Smooth muscle cell (in vitro differentiated cells): ENCODE data around the gene RHOBTB1. TPM values are rescaled to one million over a fixed set of nuclear protein-coding genes. Genes with fewer than 3 reads are reported as not detected.

Experiments used
- DNase-seq: peaks from one replicate; lab custom pipeline; 2025; ENCODE audit not compliant: unreplicated experiment; lab: John Stamatoyannopoulos, UW
- H2AFZ ChIP-seq: fragments of 200-600 bp; sonication (generic); 2 replicates; pipeline ENCODE4 v1.6.0; 2016; ENCODE audit warnings: antibody characterized with exemption, low read depth, mild to moderate bottlenecking
- H3F3A ChIP-seq: fragments of 200-600 bp; sonication (generic); 2 replicates; pipeline ENCODE4 v1.6.0; 2017; ENCODE audit warnings: antibody characterized with exemption, low read depth
- H3K27ac ChIP-seq: fragments of 200-600 bp; sonication (generic); 2 replicates; pipeline ENCODE4 v1.5.1; 2016; ENCODE audit warnings: low read depth, mild to moderate bottlenecking
- H3K27me3 ChIP-seq: fragments of 200-600 bp; sonication (generic); 2 replicates; pipeline ENCODE4 v1.6.1; 2016; ENCODE audit warnings: low read depth, mild to moderate bottlenecking
- H3K36me3 ChIP-seq: fragments of 200-600 bp; sonication (generic); 2 replicates; pipeline ENCODE4 v1.5.1; 2016; ENCODE audit warnings: low read depth
- H3K4me1 ChIP-seq: fragments of 200-600 bp; sonication (generic); 2 replicates; pipeline ENCODE4 v1.5.1; 2016; ENCODE audit warnings: low read depth
- H3K4me2 ChIP-seq: fragments of 200-600 bp; sonication (generic); 2 replicates; pipeline ENCODE4 v1.6.0; 2016; ENCODE audit warnings: mild to moderate bottlenecking
- H3K4me3 ChIP-seq: fragments of 200-600 bp; sonication (generic); 2 replicates; pipeline ENCODE4 v1.5.1; 2016; ENCODE audit warnings: mild to moderate bottlenecking
- H3K79me2 ChIP-seq: fragments of 200-600 bp; sonication (generic); 2 replicates; pipeline ENCODE4 v1.6.0; 2016; ENCODE audit warnings: low read depth, mild to moderate bottlenecking
- H3K9ac ChIP-seq: fragments of 200-600 bp; sonication (generic); 2 replicates; pipeline ENCODE4 v1.6.0; 2016; ENCODE audit warnings: low read depth
- H3K9me3 ChIP-seq: fragments of 200-600 bp; sonication (generic); replicated peaks from 2 replicates; pipeline ENCODE4 v1.5.1; 2016; ENCODE audit warnings: low read depth
- H4K20me1 ChIP-seq: fragments of 200-600 bp; sonication (generic); 2 replicates; pipeline ENCODE4 v1.6.0; 2016; ENCODE audit warnings: low read depth
- CTCF ChIP-seq: fragments of 200-600 bp; sonication (generic); IDR thresholded peaks from 2 replicates; pipeline ENCODE4 v1.5.1; 2017; ENCODE audit warnings: borderline replicate concordance, mild to moderate bottlenecking, antibody characterized with exemption; ENCODE audit not compliant: insufficient read depth, poor library complexity, severe bottlenecking
- WGBS: methylation state at CpG from one replicate; pipeline ENCODE4 v1.1.7; 2016; ENCODE audit warnings: low lambda C conversion rate; 5-methylcytosine and 5-hydroxymethylcytosine counted together
- polyA plus RNA-seq: library from polyadenylated mRNA; unstranded; fragments of >200 nt; fragmentation: Nextera tagmentation; extraction: Ambion mirVana; gene quantifications from 2 replicates; pipeline ENCODE4 v1.2.1, GENCODE V29; 2016
- total RNA-seq: library from RNA; depleted of rRNA; stranded (reverse); fragments of >200 nt; gene quantifications from 2 replicates; pipeline ENCODE4 v1.2.3, GENCODE V29; 2014

The RHOBTB1 gene
- total and polyA plus RNA-seq, 2 experiments from 2014 or later, result 33.7 to 49.1 TPM

GRCh38 chr10:60960031-60960430 lies 16.0 kb upstream of the RHOBTB1 start:
- Histone ChIP-seq H3K9me3 (no peaks in the 10 kb centered on the region), H3K27me3 (no peaks in the 10 kb centered on the region), H3K4me3 (no peak overlapping the region), H3F3A (peaks cover 36% of the 10 kb centered on the region), H3K4me1 (peaks cover 34% of the 10 kb centered on the region), H3K27ac (peak overlapping the region; percentile 56), H3K79me2 (no peaks in the 10 kb centered on the region), H2AFZ (no peak overlapping the region), H3K4me2 (no peak overlapping the region), H4K20me1 (no peaks in the 10 kb centered on the region), H3K36me3 (no peaks in the 10 kb centered on the region), H3K9ac (no peak overlapping the region)
- WGBS, result 88% methylated on average over 3 of the region's 3 CpGs
- no peak for DNase-seq
- TF ChIP-seq CTCF, result no peak

GRCh38 chr10:60958892-60959601 lies 15.1 kb upstream of the RHOBTB1 start:
- Histone ChIP-seq H2AFZ (peak overlapping the region; percentile 35), H3K79me2 (no peaks in the 10 kb centered on the region), H3K9ac (no peak overlapping the region), H3K36me3 (no peaks in the 10 kb centered on the region), H3K27ac (peak overlapping the region; percentile 56), H3K4me3 (no peak overlapping the region), H4K20me1 (no peaks in the 10 kb centered on the region), H3K4me1 (peaks cover 30% of the 10 kb centered on the region), H3K27me3 (no peaks in the 10 kb centered on the region), H3K4me2 (peak overlapping the region; percentile 10), H3F3A (peaks cover 34% of the 10 kb centered on the region), H3K9me3 (no peaks in the 10 kb centered on the region)
- no peak for TF ChIP-seq CTCF
- DNase-seq, result no peak
- WGBS, result 11% methylated on average over 3 of the region's 3 CpGs

- Histone ChIP-seq H4K20me1 (no peaks in the 10 kb centered on the region), H2AFZ (no peak overlapping the region)
- WGBS, result 31% methylated on average over 3 of the region's 3 CpGs
Observed at GRCh38 chr10:60957667-60958221, 13.8 kb upstream of the RHOBTB1 start.

More at GRCh38 chr10:60957667-60958221, 13.8 kb upstream of the RHOBTB1 start:
- no peak for TF ChIP-seq CTCF
- no peak for DNase-seq
- Histone ChIP-seq H3K4me1 (peaks cover 17% of the 10 kb centered on the region), H3K36me3 (no peaks in the 10 kb centered on the region), H3K9me3 (no peaks in the 10 kb centered on the region), H3K4me2 (no peak overlapping the region), H3K4me3 (no peak overlapping the region), H3K79me2 (no peaks in the 10 kb centered on the region), H3K9ac (no peak overlapping the region), H3K27ac (peak overlapping the region; percentile 90), H3K27me3 (no peaks in the 10 kb centered on the region), H3F3A (peaks cover 23% of the 10 kb centered on the region)
